ENCODE data around the gene INPP5E.

Gene INPP5E

DNA sequence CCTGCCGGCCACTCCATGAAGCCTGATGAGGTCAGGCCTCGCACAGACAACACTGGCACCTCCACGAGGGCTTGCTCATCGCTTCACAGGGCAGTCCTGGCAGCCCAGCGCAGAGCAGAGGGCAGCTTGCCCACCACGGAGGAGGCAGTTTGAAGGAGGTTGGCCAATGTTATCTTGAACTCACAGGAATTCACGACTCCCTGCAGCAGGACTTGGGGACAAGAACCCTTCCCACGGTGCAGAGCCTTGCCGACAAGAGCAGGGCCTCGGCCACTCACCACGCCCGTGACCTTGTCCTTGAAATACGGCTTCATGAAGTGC lies 44.7 kb downstream of the INPP5E start:
- H3F3A ChIP-seq (ENCODE audit: insufficient read depth, low read length), result no peaks in the 10 kb centered on the region
- H3K9me2 ChIP-seq (ENCODE audit: low read depth, low read length), result no peaks in the 10 kb centered on the region
- peaks cover 14% of the 10 kb centered on the region for H3K4me1 ChIP-seq (ENCODE audit: insufficient read depth, low read length, severe bottlenecking)
- H3K36me3 ChIP-seq (ENCODE audit: insufficient read depth, low read length), result peaks cover 76% of the 10 kb centered on the region
- no peak overlapping the region for H2AFZ ChIP-seq (ENCODE audit: low read length)
- no peak overlapping the region for H3K4me3 ChIP-seq (ENCODE audit: low read depth, low read length, poor library complexity, severe bottlenecking)
- TF ChIP-seq, protein P1, sequence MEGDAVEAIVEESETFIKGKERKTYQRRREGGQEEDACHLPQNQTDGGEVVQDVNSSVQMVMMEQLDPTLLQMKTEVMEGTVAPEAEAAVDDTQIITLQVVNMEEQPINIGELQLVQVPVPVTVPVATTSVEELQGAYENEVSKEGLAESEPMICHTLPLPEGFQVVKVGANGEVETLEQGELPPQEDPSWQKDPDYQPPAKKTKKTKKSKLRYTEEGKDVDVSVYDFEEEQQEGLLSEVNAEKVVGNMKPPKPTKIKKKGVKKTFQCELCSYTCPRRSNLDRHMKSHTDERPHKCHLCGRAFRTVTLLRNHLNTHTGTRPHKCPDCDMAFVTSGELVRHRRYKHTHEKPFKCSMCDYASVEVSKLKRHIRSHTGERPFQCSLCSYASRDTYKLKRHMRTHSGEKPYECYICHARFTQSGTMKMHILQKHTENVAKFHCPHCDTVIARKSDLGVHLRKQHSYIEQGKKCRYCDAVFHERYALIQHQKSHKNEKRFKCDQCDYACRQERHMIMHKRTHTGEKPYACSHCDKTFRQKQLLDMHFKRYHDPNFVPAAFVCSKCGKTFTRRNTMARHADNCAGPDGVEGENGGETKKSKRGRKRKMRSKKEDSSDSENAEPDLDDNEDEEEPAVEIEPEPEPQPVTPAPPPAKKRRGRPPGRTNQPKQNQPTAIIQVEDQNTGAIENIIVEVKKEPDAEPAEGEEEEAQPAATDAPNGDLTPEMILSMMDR (IDR thresholded peaks at IDR 0.05; ENCODE audit: low read length), result no peak
- TF ChIP-seq EZH2 (IDR thresholded peaks at IDR 0.05; ENCODE audit: borderline replicate concordance, low read length), result no peak
- H4K20me1 ChIP-seq (ENCODE audit: insufficient read depth, low read length), result no peaks in the 10 kb centered on the region
- no peak overlapping the region for H3K9ac ChIP-seq (ENCODE audit: low read length)
- peaks cover 18% of the 10 kb centered on the region for H3K79me2 ChIP-seq (ENCODE audit: insufficient read depth, low read length)
- no peak overlapping the region for H3K4me2 ChIP-seq (ENCODE audit: low read length)
- no peak overlapping the region for H3K27ac ChIP-seq (ENCODE audit: low read depth, low read length, poor library complexity, severe bottlenecking)
- H3K27me3 ChIP-seq (ENCODE audit: insufficient read depth, low read length), result no peaks in the 10 kb centered on the region
- no peaks in the 10 kb centered on the region for H3K9me3 ChIP-seq (ENCODE audit: low read length)

DNA sequence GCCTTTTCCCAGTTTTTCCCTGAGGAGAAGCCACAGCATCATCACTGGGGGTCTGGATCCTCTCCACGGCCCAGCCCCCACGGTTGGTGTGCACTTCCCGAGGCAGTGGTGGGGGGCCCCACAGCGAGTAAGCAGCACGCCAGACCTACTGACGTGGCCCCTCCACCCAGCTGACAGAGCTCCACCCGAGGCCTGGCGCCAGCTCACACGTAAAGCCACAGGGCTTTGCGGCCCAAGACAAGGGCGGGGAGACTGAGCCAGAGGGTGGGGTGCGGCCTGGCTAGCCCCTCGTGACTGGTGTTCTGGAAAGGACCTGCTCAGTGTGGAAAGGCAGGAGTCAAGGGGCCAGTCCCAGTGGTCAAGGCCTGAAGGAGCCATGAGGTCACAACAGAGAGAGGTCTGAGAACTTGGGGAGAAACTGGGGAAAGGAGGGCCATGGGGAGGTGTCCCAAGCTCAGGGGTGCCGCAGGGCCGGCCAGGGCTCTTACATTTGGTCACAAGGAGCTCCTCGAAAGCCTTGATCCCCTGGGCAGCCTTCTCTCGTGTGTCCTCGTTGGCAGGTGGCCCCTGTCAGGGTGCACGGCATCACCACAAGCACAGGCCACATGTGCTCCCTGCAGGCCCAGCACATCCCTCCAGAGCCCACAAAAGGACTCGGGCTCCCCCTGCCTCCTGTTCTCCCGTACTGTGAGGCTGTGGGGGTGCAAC lies 45.2 kb downstream of the INPP5E start:
- H3K9ac ChIP-seq (ENCODE audit: low read length), result no peak overlapping the region
- peaks cover 15% of the 10 kb centered on the region for H3K79me2 ChIP-seq (ENCODE audit: insufficient read depth, low read length)
- TF ChIP-seq EZH2 (IDR thresholded peaks at IDR 0.05; ENCODE audit: borderline replicate concordance, low read length), result no peak
- TF ChIP-seq, protein P1 (IDR thresholded peaks at IDR 0.05; ENCODE audit: low read length), result no peak
- H3K4me2 ChIP-seq (ENCODE audit: low read length), result no peak overlapping the region
- no peaks in the 10 kb centered on the region for H3F3A ChIP-seq (ENCODE audit: insufficient read depth, low read length)
- H3K9me3 ChIP-seq (ENCODE audit: low read length), result no peaks in the 10 kb centered on the region
- H3K9me2 ChIP-seq (ENCODE audit: low read depth, low read length), result no peaks in the 10 kb centered on the region
- no peak overlapping the region for H2AFZ ChIP-seq (ENCODE audit: low read length)
- H4K20me1 ChIP-seq (ENCODE audit: insufficient read depth, low read length), result no peaks in the 10 kb centered on the region
- peaks cover 14% of the 10 kb centered on the region for H3K4me1 ChIP-seq (ENCODE audit: insufficient read depth, low read length, severe bottlenecking)
- H3K36me3 ChIP-seq (ENCODE audit: insufficient read depth, low read length), result peaks cover 81% of the 10 kb centered on the region
- H3K27me3 ChIP-seq (ENCODE audit: insufficient read depth, low read length), result no peaks in the 10 kb centered on the region
- no peak overlapping the region for H3K27ac ChIP-seq (ENCODE audit: low read depth, low read length, poor library complexity, severe bottlenecking)
- H3K4me3 ChIP-seq (ENCODE audit: low read depth, low read length, poor library complexity, severe bottlenecking), result no peak overlapping the region

DNA sequence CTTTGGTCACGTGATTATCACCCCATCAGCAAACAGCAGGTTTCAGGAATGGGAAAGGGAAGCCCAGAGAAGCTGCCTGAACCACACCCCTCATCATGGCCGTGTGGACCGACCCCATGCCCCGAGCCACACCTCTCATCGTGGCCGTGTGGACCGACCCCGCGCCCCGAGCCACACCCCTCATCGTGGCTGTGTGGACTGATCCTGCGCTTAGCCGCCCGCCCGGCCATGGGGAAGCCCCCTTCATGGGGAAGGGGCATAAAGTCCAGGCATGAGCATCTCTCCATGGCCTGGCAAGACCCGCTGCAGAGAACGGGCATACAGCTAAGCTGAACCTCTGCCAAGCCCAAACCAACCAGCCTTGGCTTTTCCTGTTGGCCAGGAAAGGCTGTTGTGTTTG lies 46.1 kb downstream of the INPP5E start:
- Histone ChIP-seq H3K9me3 (ENCODE audit: low read length) (no peaks in the 10 kb centered on the region), H2AFZ (ENCODE audit: low read length) (no peak overlapping the region), H3K9ac (ENCODE audit: low read length) (no peak overlapping the region), H3K9me2 (ENCODE audit: low read depth, low read length) (no peaks in the 10 kb centered on the region), H3F3A (ENCODE audit: insufficient read depth, low read length) (no peaks in the 10 kb centered on the region), H3K27me3 (ENCODE audit: insufficient read depth, low read length) (no peaks in the 10 kb centered on the region), H3K36me3 (ENCODE audit: insufficient read depth, low read length) (peaks cover 87% of the 10 kb centered on the region), H3K27ac (ENCODE audit: low read depth, low read length, poor library complexity, severe bottlenecking) (no peak overlapping the region), H3K79me2 (ENCODE audit: insufficient read depth, low read length) (peaks cover 7% of the 10 kb centered on the region; the same call in 1 of the 2 replicates), H3K4me3 (ENCODE audit: low read depth, low read length, poor library complexity, severe bottlenecking) (no peak overlapping the region), H3K4me1 (ENCODE audit: insufficient read depth, low read length, severe bottlenecking) (peaks cover 6% of the 10 kb centered on the region), H4K20me1 (ENCODE audit: insufficient read depth, low read length) (no peaks in the 10 kb centered on the region), H3K4me2 (ENCODE audit: low read length) (no peak overlapping the region)
- TF ChIP-seq EZH2 (IDR thresholded peaks at IDR 0.05; ENCODE audit: borderline replicate concordance, low read length), result no peak
- TF ChIP-seq, protein P1 (IDR thresholded peaks at IDR 0.05; ENCODE audit: low read length), result no peak
